HepG2 (cell line): ENCODE data around the gene MAJIN. TPM values are rescaled to one million over a fixed set of nuclear protein-coding genes. Genes with fewer than 3 reads are reported as not detected.
A peak's percentile ranks its signal among the peaks of the same experiment; 100 is the strongest.

Experiments
- EED ChIP-seq: sonication (generic); formaldehyde crosslinking; IDR thresholded peaks from 2 replicates; pipeline ENCODE4 v1.5.0; 2020; ENCODE audit warnings: mild to moderate bottlenecking, missing genetic modification reagents
- FIP1L1 ChIP-seq: fragments of 200-400 bp; formaldehyde crosslinking; IDR thresholded peaks from 2 replicates; pipeline ENCODE4 v1.6.1; 2018; ENCODE audit warnings: low read depth, mild to moderate bottlenecking, low read length, moderate library complexity, borderline replicate concordance; ENCODE audit not compliant: insufficient read depth
- FOXP4 ChIP-seq: sonication (generic); formaldehyde crosslinking; IDR thresholded peaks from 2 replicates; pipeline ENCODE4 v1.4.0; 2020; ENCODE audit warnings: missing genetic modification reagents
- LRRFIP1 ChIP-seq: sonication (generic); formaldehyde crosslinking; conservative IDR thresholded peaks from 2 replicates; pipeline ENCODE4 v1.4.0; 2020; ENCODE audit warnings: missing genetic modification reagents
- STAT6 ChIP-seq: sonication (generic); formaldehyde crosslinking; IDR thresholded peaks from 2 replicates; pipeline ENCODE4 v1.4.0; 2020; ENCODE audit warnings: missing genetic modification reagents, mild to moderate bottlenecking, borderline replicate concordance
- ZBED4 ChIP-seq: sonication (generic); formaldehyde crosslinking; IDR thresholded peaks from 2 replicates; pipeline ENCODE4 v1.4.0; 2020; ENCODE audit warnings: missing genetic modification reagents, borderline replicate concordance
- ZBTB39 ChIP-seq: sonication (generic); formaldehyde crosslinking; IDR thresholded peaks from 2 replicates; pipeline ENCODE4 v1.5.0; 2020; ENCODE audit warnings: missing genetic modification reagents
- ZIK1 ChIP-seq: sonication (generic); formaldehyde crosslinking; IDR thresholded peaks from 2 replicates; pipeline ENCODE4 v1.5.0; 2020; ENCODE audit warnings: mild to moderate bottlenecking, low read depth, missing genetic modification reagents, borderline replicate concordance
- ZNF235 ChIP-seq: sonication (generic); formaldehyde crosslinking; IDR thresholded peaks from 2 replicates; pipeline ENCODE4 v1.8.1; 2023; ENCODE audit warnings: mild to moderate bottlenecking, missing genetic modification reagents, borderline replicate concordance
- ZNF644 ChIP-seq: IDR thresholded peaks from 2 replicates; pipeline ENCODE4 v1.6.1; 2016; ENCODE audit warnings: low read depth
- ZNF770 ChIP-seq: sonication (generic); formaldehyde crosslinking; IDR thresholded peaks from 2 replicates; pipeline ENCODE4 v1.5.0; 2020; ENCODE audit warnings: mild to moderate bottlenecking, missing genetic modification reagents
- ZNF776 ChIP-seq: sonication (generic); formaldehyde crosslinking; IDR thresholded peaks from 2 replicates; pipeline ENCODE4 v1.4.0; 2020; ENCODE audit warnings: mild to moderate bottlenecking, missing genetic modification reagents
- polyA plus RNA-seq, 8 experiments: library from polyadenylated mRNA; depleted of rRNA in 3 of 8; stranded (reverse) in 7 of 8; unstranded in 1 of 8; fragments of >200 nt; fragmentation: Illumina TruSeq in 4 of 8; extraction: Trizol in 4 of 8; gene quantifications; 2 replicates each; pipeline versions ENCODE4 v1.2.1 to v1.2.3, GENCODE V29; 2011 to 2016; ENCODE audit warnings: low read depth in 4 of 8, missing spikeins in 1 of 8, mixed read lengths in 1 of 8; ENCODE audit not compliant: insufficient read depth in 1 of 8
- total RNA-seq, 5 experiments: library from RNA; depleted of rRNA; stranded (reverse); fragments of >200 nt; fragmentation: Illumina TruSeq; extraction: Trizol; gene quantifications; 2 replicates each; pipeline ENCODE4 v1.2.3, GENCODE V29; 2016; ENCODE audit warnings: low read depth in 1 of 5

Gene MAJIN
- total and polyA plus RNA-seq, 2 of the 13 experiments (the other 11 are each of a cell fraction or from before 2014, with no cell fraction given) = not detected

GRCh38 chr11:65014726-65015227 lies 42.9 kb upstream of the MAJIN start (continued):
- TF ChIP-seq STAT6 (CRISPR knock-in tag) (no peak), EED (CRISPR knock-in tag) (no peak), ZBED4 (CRISPR knock-in tag) (no peak), ZBTB39 (no peak), ZIK1 (CRISPR knock-in tag) (no peak), FOXP4 (0 out of 2 replicates have a peak, but pooled peaks have one; percentile 4), ZNF776 (no peak), ZNF770 (peak; percentile 98), ZNF235 (CRISPR knock-in tag) (no peak), FIP1L1 (no peak), ZNF644 (no peak), LRRFIP1 (CRISPR knock-in tag) (no peak)
